ENCODE measurements around the gene KLHL29. TPM values are rescaled to one million over a fixed set of nuclear protein-coding genes. Genes with fewer than 3 reads are reported as not detected.

KLHL29 gene
- total and polyA plus RNA-seq, 10 of the 15 experiments (the other 5 are each of a cell fraction or from before 2014, with no cell fraction given) = 1.4 to 19.5 (median 6.1) TPM

DNA sequence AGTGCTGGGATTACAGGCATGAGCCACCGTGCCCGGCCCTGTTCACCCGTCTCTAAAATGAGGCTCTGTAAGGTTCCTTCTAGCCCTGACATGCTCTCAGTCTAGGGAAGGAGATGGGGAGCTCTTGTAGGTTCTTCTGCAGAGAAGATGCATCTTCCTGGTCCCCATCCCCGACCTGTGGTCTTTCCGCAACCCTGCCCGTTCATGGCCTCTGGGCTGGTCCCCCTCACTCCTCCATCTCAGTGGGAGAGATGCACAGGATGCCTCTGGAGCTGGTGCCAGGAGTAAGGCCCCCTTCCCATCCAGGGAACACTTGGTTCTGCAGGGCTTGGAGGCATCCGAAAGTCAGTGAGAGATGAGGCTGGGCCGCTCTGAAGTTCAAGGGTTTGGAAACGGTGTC is 212.7 kb downstream of the KLHL29 start:
- H3K4me1 ChIP-seq (ENCODE audit: control insufficient read depth, insufficient read depth, low read length) = no peaks in the 10 kb centered on the region
- no peak overlapping the region for H3K4me3 ChIP-seq
- H3K27ac ChIP-seq (ENCODE audit: control insufficient read depth, insufficient read depth) = no peak overlapping the region
- SMC1A ChIA-PET (ENCODE audit: uncharacterized antibody, unreplicated experiment) = no interaction called here
- CTCF ChIA-PET = no interaction called here
- in situ Hi-C loops (cut with MboI) (no loop called here), intact Hi-C loops (cut with micrococcal nuclease; ENCODE audit: unreplicated experiment) (no loop called here)
- no peaks in the 10 kb centered on the region; a peak in 1 of 4 replicates for H3K36me3 ChIP-seq (ENCODE audit: control insufficient read depth in 2 of 2, insufficient read depth in 2 of 2, low read length in 1 of 2)
- no peak for TF ChIP-seq TAF1 (IDR thresholded peaks at IDR 0.05; ENCODE audit: borderline replicate concordance, low read depth, low read length)
- TF ChIP-seq, protein P1, sequence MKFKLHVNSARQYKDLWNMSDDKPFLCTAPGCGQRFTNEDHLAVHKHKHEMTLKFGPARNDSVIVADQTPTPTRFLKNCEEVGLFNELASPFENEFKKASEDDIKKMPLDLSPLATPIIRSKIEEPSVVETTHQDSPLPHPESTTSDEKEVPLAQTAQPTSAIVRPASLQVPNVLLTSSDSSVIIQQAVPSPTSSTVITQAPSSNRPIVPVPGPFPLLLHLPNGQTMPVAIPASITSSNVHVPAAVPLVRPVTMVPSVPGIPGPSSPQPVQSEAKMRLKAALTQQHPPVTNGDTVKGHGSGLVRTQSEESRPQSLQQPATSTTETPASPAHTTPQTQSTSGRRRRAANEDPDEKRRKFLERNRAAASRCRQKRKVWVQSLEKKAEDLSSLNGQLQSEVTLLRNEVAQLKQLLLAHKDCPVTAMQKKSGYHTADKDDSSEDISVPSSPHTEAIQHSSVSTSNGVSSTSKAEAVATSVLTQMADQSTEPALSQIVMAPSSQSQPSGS (IDR thresholded peaks at IDR 0.05; ENCODE audit: low read length) = no peak
- TF ChIP-seq RAD21 (IDR thresholded peaks at IDR 0.05; ENCODE audit: insufficient read depth, low read depth, low read length) = no peak
- no peak for TF ChIP-seq SP1 (IDR thresholded peaks at IDR 0.05; ENCODE audit: low read depth, low read length)
- TF ChIP-seq, protein P2, sequence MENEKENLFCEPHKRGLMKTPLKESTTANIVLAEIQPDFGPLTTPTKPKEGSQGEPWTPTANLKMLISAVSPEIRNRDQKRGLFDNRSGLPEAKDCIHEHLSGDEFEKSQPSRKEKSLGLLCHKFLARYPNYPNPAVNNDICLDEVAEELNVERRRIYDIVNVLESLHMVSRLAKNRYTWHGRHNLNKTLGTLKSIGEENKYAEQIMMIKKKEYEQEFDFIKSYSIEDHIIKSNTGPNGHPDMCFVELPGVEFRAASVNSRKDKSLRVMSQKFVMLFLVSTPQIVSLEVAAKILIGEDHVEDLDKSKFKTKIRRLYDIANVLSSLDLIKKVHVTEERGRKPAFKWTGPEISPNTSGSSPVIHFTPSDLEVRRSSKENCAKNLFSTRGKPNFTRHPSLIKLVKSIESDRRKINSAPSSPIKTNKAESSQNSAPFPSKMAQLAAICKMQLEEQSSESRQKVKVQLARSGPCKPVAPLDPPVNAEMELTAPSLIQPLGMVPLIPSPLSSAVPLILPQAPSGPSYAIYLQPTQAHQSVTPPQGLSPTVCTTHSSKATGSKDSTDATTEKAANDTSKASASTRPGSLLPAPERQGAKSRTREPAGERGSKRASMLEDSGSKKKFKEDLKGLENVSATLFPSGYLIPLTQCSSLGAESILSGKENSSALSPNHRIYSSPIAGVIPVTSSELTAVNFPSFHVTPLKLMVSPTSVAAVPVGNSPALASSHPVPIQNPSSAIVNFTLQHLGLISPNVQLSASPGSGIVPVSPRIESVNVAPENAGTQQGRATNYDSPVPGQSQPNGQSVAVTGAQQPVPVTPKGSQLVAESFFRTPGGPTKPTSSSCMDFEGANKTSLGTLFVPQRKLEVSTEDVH (IDR thresholded peaks at IDR 0.05; ENCODE audit: low read depth, partially characterized antibody) = no peak
- TF ChIP-seq ZNF274 (IDR thresholded peaks at IDR 0.05; ENCODE audit: insufficient read depth, insufficient read length) = no peak
- no peak for TF ChIP-seq IKZF2 (IDR thresholded peaks at IDR 0.05)
- TF ChIP-seq MXI1 (IDR thresholded peaks at IDR 0.05; ENCODE audit: low read depth, low read length) = no peak
- no peak for TF ChIP-seq ZNF207 (IDR thresholded peaks at IDR 0.05; ENCODE audit: borderline replicate concordance)
- no peak for TF ChIP-seq NFIC (IDR thresholded peaks at IDR 0.05; ENCODE audit: low read depth, low read length)
- no peak for TF ChIP-seq NR2C1 (IDR thresholded peaks at IDR 0.05)
- TF ChIP-seq LARP7 (IDR thresholded peaks at IDR 0.05) = no peak
- TF ChIP-seq, protein P3, sequence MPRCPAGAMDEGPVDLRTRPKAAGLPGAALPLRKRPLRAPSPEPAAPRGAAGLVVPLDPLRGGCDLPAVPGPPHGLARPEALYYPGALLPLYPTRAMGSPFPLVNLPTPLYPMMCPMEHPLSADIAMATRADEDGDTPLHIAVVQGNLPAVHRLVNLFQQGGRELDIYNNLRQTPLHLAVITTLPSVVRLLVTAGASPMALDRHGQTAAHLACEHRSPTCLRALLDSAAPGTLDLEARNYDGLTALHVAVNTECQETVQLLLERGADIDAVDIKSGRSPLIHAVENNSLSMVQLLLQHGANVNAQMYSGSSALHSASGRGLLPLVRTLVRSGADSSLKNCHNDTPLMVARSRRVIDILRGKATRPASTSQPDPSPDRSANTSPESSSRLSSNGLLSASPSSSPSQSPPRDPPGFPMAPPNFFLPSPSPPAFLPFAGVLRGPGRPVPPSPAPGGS (IDR thresholded peaks at IDR 0.05; ENCODE audit: borderline replicate concordance, insufficient read depth, low read depth, low read length, poor library complexity, severe bottlenecking) = no peak
- no peak for TF ChIP-seq KLF5 (IDR thresholded peaks at IDR 0.05; ENCODE audit: partially characterized antibody)
- TF ChIP-seq ATF7 (IDR thresholded peaks at IDR 0.05; ENCODE audit: low read depth) = no peak
- TF ChIP-seq SMAD1 (IDR thresholded peaks at IDR 0.05; ENCODE audit: low read depth, partially characterized antibody) = no peak
- TF ChIP-seq, protein P4, sequence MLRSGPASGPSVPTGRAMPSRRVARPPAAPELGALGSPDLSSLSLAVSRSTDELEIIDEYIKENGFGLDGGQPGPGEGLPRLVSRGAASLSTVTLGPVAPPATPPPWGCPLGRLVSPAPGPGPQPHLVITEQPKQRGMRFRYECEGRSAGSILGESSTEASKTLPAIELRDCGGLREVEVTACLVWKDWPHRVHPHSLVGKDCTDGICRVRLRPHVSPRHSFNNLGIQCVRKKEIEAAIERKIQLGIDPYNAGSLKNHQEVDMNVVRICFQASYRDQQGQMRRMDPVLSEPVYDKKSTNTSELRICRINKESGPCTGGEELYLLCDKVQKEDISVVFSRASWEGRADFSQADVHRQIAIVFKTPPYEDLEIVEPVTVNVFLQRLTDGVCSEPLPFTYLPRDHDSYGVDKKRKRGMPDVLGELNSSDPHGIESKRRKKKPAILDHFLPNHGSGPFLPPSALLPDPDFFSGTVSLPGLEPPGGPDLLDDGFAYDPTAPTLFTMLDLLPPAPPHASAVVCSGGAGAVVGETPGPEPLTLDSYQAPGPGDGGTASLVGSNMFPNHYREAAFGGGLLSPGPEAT (IDR thresholded peaks at IDR 0.05; ENCODE audit: low read depth) = no peak
- BruUV-seq (replicated peaks) = no TSS peak
- no peaks in the 10 kb centered on the region for H3K79me2 ChIP-seq (ENCODE audit: control insufficient read depth, insufficient read depth, low read length)
- POLR2A ChIA-PET = no interaction called here
- 82% methylated on average over 9 of the region's 9 CpGs for WGBS (ENCODE audit: insufficient coverage, insufficient replicate concordance, low lambda C conversion rate, missing lambda C conversion rate)
- no peak for FAIRE-seq
- no peak for DNase-seq (ENCODE audit: low read depth, low spot score)
- RAD21 ChIA-PET (ENCODE audit: unreplicated experiment) = no interaction called here
- no peak for ATAC-seq
- no peak overlapping the region for H3K4me2 ChIP-seq (ENCODE audit: control insufficient read depth, insufficient read depth)
- H3K9ac ChIP-seq (ENCODE audit: control insufficient read depth, insufficient read depth, low read length) = no peak overlapping the region
- H4K20me1 ChIP-seq (ENCODE audit: control insufficient read depth, insufficient read depth) = no peaks in the 10 kb centered on the region
- H3K9me3 ChIP-seq (replicated peaks; ENCODE audit: control insufficient read depth, insufficient read depth, low read length) = no peaks in the 10 kb centered on the region
- no peaks in the 10 kb centered on the region for H3K27me3 ChIP-seq (replicated peaks in 1 of 2; ENCODE audit: control insufficient read depth in 2 of 2, insufficient read depth in 2 of 2, low read length in 1 of 2)
- H2AFZ ChIP-seq (ENCODE audit: control insufficient read depth, low read depth, low read length) = no peak overlapping the region
